Endothelial cell of umbilical vein (primary cell): ENCODE data around the gene ARL3.

Source experiments
- CTCF ChIP-seq, 2 donors: IDR thresholded peaks; 1 replicate in 1 of 2; 2 replicates in 1 of 2; pipeline ENCODE4 v1.5.1; 2011; ENCODE audit warnings: low read length in 2 of 2, mild to moderate bottlenecking in 2 of 2, moderate library complexity in 2 of 2, control low read depth in 1 of 2, inconsistent platforms in 1 of 2, low read depth in 1 of 2; ENCODE audit not compliant: insufficient read depth in 1 of 2; ENCODE audit errors: extremely low read depth in 1 of 2
- GATA2 ChIP-seq: IDR thresholded peaks from 2 replicates; pipeline ENCODE4 v1.7.0; 2011; ENCODE audit warnings: low read depth, mild to moderate bottlenecking, moderate library complexity, mixed read lengths, low read length; ENCODE audit not compliant: insufficient read length, insufficient read depth
- JUN ChIP-seq: IDR thresholded peaks from 2 replicates; pipeline ENCODE4 v1.6.1; 2011; ENCODE audit warnings: borderline replicate concordance, low read depth; ENCODE audit not compliant: insufficient read length, insufficient read depth
- MYC ChIP-seq: IDR thresholded peaks from one replicate; pipeline ENCODE4 v1.6.1; 2011; ENCODE audit warnings: mild to moderate bottlenecking, low read depth, low read length
- POLR2AphosphoS5 ChIP-seq: IDR thresholded peaks from 2 replicates; pipeline ENCODE4 v1.6.1; 2012; ENCODE audit warnings: low read depth, mild to moderate bottlenecking, control low read depth, low read length, moderate library complexity; ENCODE audit not compliant: insufficient read depth

- TF ChIP-seq CTCF (IDR thresholded peaks at IDR 0.05; ENCODE audit: extremely low read depth in 1 of 2, insufficient read depth in 1 of 2, low read depth in 1 of 2, low read length in 2 of 2) (no peak), JUN (no peak), GATA2 (no peak), POLR2AphosphoS5 (no peak), MYC (no peak)
These were observed 83.5 kb downstream of the ARL3 start for GRCh38 chr10:102630663-102631062.
